ENCODE measurements around the gene PSMA2. TPM values are rescaled to one million over a fixed set of nuclear protein-coding genes. Genes with fewer than 3 reads are reported as not detected.

PSMA2 gene
- polyA plus RNA-seq, 1 of the 3 experiments (the other 2 are of a cell fraction), result 101 TPM

GRCh38 chr7:42980514-42980913 is 48.5 kb upstream of the PSMA2 start (continued):
- TF ChIP-seq, protein P1, sequence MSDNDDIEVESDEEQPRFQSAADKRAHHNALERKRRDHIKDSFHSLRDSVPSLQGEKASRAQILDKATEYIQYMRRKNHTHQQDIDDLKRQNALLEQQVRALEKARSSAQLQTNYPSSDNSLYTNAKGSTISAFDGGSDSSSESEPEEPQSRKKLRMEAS (IDR thresholded peaks at IDR 0.05; ENCODE audit: low read depth), result no peak
- TF ChIP-seq GABPA (IDR thresholded peaks at IDR 0.05; ENCODE audit: low read depth) (no peak), RAD21 (IDR thresholded peaks at IDR 0.05; ENCODE audit: low read length) (no peak), EP300 (IDR thresholded peaks at IDR 0.05; ENCODE audit: borderline replicate concordance in 1 of 2, low read depth in 1 of 2, low read length in 1 of 2) (no peak), RCOR1 (IDR thresholded peaks at IDR 0.05; ENCODE audit: low read length) (no peak), FOSL2 (IDR thresholded peaks at IDR 0.05; ENCODE audit: borderline replicate concordance, low read depth) (no peak), ZBTB33 (IDR thresholded peaks at IDR 0.05; ENCODE audit: borderline replicate concordance, low read depth) (no peak), RFX5 (IDR thresholded peaks at IDR 0.05; ENCODE audit: low read length) (no peak)

DNA sequence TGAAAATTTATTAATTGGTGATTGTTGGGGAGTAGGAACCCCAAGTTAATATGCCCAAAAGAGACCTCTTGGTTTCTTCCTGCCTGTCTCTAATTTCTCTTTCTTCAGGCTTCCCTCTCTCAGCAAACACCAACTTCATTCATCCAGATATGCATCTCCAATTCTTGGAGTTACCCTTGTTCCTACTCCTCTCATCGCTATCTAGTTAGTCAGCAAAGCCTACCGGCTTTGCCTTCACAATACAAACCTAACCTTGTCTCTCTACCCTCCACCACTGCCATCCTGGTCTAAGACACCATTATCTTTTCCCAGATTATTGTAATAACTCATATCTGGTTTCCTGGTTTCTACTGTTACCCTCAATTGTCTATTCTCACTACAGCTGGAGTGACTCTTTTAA is 48.1 kb upstream of the PSMA2 start:
- no peaks in the 10 kb centered on the region for H3K79me2 ChIP-seq (ENCODE audit: insufficient read depth)
- H3K36me3 ChIP-seq (replicated peaks in 1 of 2; ENCODE audit: control insufficient read depth in 1 of 2, insufficient read depth in 2 of 2, low read length in 1 of 2), result no peaks in the 10 kb centered on the region
- no peaks in the 10 kb centered on the region for H3K9me3 ChIP-seq
- TF ChIP-seq ELF1 (IDR thresholded peaks at IDR 0.05), result no peak
- no peak for TF ChIP-seq ZBTB33 (IDR thresholded peaks at IDR 0.05; ENCODE audit: borderline replicate concordance, low read depth)
- TF ChIP-seq, protein P2, sequence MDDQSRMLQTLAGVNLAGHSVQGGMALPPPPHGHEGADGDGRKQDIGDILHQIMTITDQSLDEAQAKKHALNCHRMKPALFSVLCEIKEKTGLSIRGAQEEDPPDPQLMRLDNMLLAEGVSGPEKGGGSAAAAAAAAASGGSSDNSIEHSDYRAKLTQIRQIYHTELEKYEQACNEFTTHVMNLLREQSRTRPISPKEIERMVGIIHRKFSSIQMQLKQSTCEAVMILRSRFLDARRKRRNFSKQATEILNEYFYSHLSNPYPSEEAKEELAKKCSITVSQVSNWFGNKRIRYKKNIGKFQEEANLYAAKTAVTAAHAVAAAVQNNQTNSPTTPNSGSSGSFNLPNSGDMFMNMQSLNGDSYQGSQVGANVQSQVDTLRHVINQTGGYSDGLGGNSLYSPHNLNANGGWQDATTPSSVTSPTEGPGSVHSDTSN (IDR thresholded peaks at IDR 0.05), result no peak
- TF ChIP-seq IRF3 (IDR thresholded peaks at IDR 0.05; ENCODE audit: low read depth, low read length), result no peak
- TF ChIP-seq POLR2AphosphoS5 (IDR thresholded peaks at IDR 0.05; ENCODE audit: low read depth, low read length), result no peak
- TF ChIP-seq, protein P3, sequence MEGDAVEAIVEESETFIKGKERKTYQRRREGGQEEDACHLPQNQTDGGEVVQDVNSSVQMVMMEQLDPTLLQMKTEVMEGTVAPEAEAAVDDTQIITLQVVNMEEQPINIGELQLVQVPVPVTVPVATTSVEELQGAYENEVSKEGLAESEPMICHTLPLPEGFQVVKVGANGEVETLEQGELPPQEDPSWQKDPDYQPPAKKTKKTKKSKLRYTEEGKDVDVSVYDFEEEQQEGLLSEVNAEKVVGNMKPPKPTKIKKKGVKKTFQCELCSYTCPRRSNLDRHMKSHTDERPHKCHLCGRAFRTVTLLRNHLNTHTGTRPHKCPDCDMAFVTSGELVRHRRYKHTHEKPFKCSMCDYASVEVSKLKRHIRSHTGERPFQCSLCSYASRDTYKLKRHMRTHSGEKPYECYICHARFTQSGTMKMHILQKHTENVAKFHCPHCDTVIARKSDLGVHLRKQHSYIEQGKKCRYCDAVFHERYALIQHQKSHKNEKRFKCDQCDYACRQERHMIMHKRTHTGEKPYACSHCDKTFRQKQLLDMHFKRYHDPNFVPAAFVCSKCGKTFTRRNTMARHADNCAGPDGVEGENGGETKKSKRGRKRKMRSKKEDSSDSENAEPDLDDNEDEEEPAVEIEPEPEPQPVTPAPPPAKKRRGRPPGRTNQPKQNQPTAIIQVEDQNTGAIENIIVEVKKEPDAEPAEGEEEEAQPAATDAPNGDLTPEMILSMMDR (IDR thresholded peaks at IDR 0.05), result no peak
- TF ChIP-seq, protein P1 (IDR thresholded peaks at IDR 0.05; ENCODE audit: low read depth), result no peak
- no peak for TF ChIP-seq NFIC (IDR thresholded peaks at IDR 0.05; ENCODE audit: borderline replicate concordance)
- no peak for TF ChIP-seq GABPA (IDR thresholded peaks at IDR 0.05; ENCODE audit: low read depth)
- TF ChIP-seq RFX5 (IDR thresholded peaks at IDR 0.05; ENCODE audit: low read length), result no peak
- TF ChIP-seq EP300 (IDR thresholded peaks at IDR 0.05; ENCODE audit: borderline replicate concordance in 1 of 2, low read depth in 1 of 2, low read length in 1 of 2), result no peak
- no peak for TF ChIP-seq NRF1 (IDR thresholded peaks at IDR 0.05; ENCODE audit: low read depth, low read length)
- TF ChIP-seq FOXM1 (IDR thresholded peaks at IDR 0.05; ENCODE audit: low read depth), result no peak
- TF ChIP-seq SMC3 (IDR thresholded peaks at IDR 0.05; ENCODE audit: low read depth, low read length), result no peak
- TF ChIP-seq CHD2 (IDR thresholded peaks at IDR 0.05; ENCODE audit: low read length, partially characterized antibody), result no peak
- no peak for TF ChIP-seq YY1 (IDR thresholded peaks at IDR 0.05; ENCODE audit: low read depth)
- TF ChIP-seq TCF12 (IDR thresholded peaks at IDR 0.05), result no peak
- no peak overlapping the region for H3K4me3 ChIP-seq (ENCODE audit: low read depth in 2 of 2, low read length in 1 of 2)
- no peak overlapping the region for H2AFZ ChIP-seq (ENCODE audit: low read depth)
- H3F3A ChIP-seq (replicated peaks; ENCODE audit: insufficient read depth), result no peaks in the 10 kb centered on the region
- ChIA-PET POLR2A (no interaction called here), CTCF (no interaction called here)
- H3K9ac ChIP-seq, result no peak overlapping the region
- no peak overlapping the region for H3K4me2 ChIP-seq
- H3K4me1 ChIP-seq (ENCODE audit: control insufficient read depth in 1 of 2, insufficient read depth in 2 of 2, low read depth in 1 of 2, low read length in 1 of 2), result no peaks in the 10 kb centered on the region
- H3K27me3 ChIP-seq (ENCODE audit: insufficient read depth), result no peaks in the 10 kb centered on the region
- no peak overlapping the region for H3K27ac ChIP-seq (ENCODE audit: low read depth in 2 of 2, low read length in 1 of 2)
- DNase-seq, result no peak
- 39% methylated on average over 2 of the region's 2 CpGs for WGBS (ENCODE audit: low lambda C conversion rate)
- H3K9me2 ChIP-seq, result no peaks in the 10 kb centered on the region
- no peaks in the 10 kb centered on the region for H4K20me1 ChIP-seq (ENCODE audit: insufficient read depth)

Measured in SK-N-SH (cell line).